ENCODE measurements around the gene OAT. TPM values are rescaled to one million over a fixed set of nuclear protein-coding genes. Genes with fewer than 3 reads are reported as not detected.

Gene OAT
- polyA plus RNA-seq, 1 experiment: 112 TPM

- no peaks in the 10 kb centered on the region for H3K36me3 ChIP-seq (ENCODE audit: control insufficient read depth, insufficient read depth, low read length)
- H3K27me3 ChIP-seq (ENCODE audit: control insufficient read depth, insufficient read depth, low read length): 0 out of 2 replicates have a peak, but pooled peaks cover 1% of the 10 kb centered on the region
- POLR2A ChIA-PET: no interaction called here
- CTCF ChIA-PET: interaction anchor here (0.7 to 15.8 kb wide), 3 partner anchors 86 to 393 kb away, joined by 3 to 316 read pairs (median 11); no protein-coding TSS in a partner anchor
- H3K4me3 ChIP-seq (ENCODE audit: low read depth, low read length): no peak overlapping the region
- TF ChIP-seq, protein P1, sequence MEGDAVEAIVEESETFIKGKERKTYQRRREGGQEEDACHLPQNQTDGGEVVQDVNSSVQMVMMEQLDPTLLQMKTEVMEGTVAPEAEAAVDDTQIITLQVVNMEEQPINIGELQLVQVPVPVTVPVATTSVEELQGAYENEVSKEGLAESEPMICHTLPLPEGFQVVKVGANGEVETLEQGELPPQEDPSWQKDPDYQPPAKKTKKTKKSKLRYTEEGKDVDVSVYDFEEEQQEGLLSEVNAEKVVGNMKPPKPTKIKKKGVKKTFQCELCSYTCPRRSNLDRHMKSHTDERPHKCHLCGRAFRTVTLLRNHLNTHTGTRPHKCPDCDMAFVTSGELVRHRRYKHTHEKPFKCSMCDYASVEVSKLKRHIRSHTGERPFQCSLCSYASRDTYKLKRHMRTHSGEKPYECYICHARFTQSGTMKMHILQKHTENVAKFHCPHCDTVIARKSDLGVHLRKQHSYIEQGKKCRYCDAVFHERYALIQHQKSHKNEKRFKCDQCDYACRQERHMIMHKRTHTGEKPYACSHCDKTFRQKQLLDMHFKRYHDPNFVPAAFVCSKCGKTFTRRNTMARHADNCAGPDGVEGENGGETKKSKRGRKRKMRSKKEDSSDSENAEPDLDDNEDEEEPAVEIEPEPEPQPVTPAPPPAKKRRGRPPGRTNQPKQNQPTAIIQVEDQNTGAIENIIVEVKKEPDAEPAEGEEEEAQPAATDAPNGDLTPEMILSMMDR (IDR thresholded peaks at IDR 0.05; ENCODE audit: insufficient read depth, low read depth, low read length): no peak
- DNase-seq (ENCODE audit: low read depth): no peak
These were observed 31.4 kb downstream of the OAT start for GRCh38 chr10:124387078-124387874.

DNA sequence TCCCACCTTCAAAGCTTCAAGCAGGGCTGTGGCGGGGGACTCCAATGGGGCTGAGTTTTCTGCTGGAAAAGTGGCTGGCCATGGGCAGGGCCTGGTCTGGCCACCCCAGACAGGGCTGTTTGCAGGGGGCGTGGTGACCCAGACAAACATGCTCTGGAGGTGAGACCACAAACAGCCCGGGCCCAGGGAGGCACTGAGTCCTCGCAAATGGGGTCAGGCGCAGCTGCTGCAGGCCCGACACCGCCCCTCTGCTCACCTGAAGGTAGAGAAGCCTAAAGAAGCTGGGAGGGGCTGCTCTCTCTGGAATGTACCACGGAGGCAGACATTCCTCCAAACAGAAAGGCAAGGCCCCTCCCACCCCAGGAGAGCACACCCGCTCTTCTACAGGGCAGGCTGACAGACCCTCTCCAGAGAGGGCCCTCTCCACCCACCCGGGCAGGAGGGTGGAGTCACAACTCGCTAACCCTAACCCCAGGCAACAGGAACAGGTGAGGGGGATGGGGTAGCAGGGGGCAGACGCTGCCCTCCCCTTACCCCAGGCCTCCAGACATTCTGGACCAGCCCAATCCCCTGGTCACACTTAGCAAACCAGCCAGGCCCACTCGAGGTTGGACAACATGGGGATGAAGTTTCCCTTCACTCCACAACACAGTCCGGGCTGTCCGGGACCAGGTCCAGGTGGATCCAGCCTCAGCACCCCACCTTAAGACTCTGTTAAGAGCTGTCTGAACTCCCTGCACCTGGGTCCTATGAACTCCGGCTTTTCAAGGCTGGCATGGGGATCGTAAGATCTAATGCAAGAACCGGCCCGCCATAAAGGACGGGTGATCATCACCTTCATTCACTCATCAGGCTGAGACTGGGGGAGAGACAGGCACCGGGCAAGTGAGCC lies 32.3 kb downstream of the OAT start:
- H3K36me3 ChIP-seq (ENCODE audit: control insufficient read depth, insufficient read depth, low read length): no peaks in the 10 kb centered on the region
- CTCF ChIA-PET: interaction anchor here (0.9 to 1.1 kb wide), 3 partner anchors 8 to 389 kb away, joined by 3 to 4 read pairs (median 4); no protein-coding TSS in a partner anchor
- POLR2A ChIA-PET: no interaction called here
- TF ChIP-seq, protein P1 (IDR thresholded peaks at IDR 0.05; ENCODE audit: insufficient read depth, low read depth, low read length): no peak
- no peak for DNase-seq (ENCODE audit: low read depth)
- 0 out of 2 replicates have a peak, but pooled peaks cover 1% of the 10 kb centered on the region for H3K27me3 ChIP-seq (ENCODE audit: control insufficient read depth, insufficient read depth, low read length)
- H3K4me3 ChIP-seq (ENCODE audit: low read depth, low read length): no peak overlapping the region

GRCh38 chr10:124385627-124386185 lies 33.0 kb downstream of the OAT start:
- CTCF ChIA-PET: interaction anchor here (0.9 to 3.1 kb wide), 4 partner anchors 9 to 391 kb away, joined by 3 to 18 read pairs (median 4); no protein-coding TSS in a partner anchor
- no peaks in the 10 kb centered on the region for H3K36me3 ChIP-seq (ENCODE audit: control insufficient read depth, insufficient read depth, low read length)
- no peak overlapping the region for H3K4me3 ChIP-seq (ENCODE audit: low read depth, low read length)
- POLR2A ChIA-PET: no interaction called here
- no peak for DNase-seq (ENCODE audit: low read depth)
- peaks cover 1% of the 10 kb centered on the region; the same call in 1 of the 2 replicates for H3K27me3 ChIP-seq (ENCODE audit: control insufficient read depth, insufficient read depth, low read length)
- TF ChIP-seq, protein P1 (IDR thresholded peaks at IDR 0.05; ENCODE audit: insufficient read depth, low read depth, low read length): no peak

- H3K36me3 ChIP-seq (ENCODE audit: control insufficient read depth, insufficient read depth, low read length): no peaks in the 10 kb centered on the region
- DNase-seq (ENCODE audit: low read depth): no peak
- peaks cover 4% of the 10 kb centered on the region; the same call in 1 of the 2 replicates for H3K27me3 ChIP-seq (ENCODE audit: control insufficient read depth, insufficient read depth, low read length)
- ChIA-PET POLR2A (no interaction called here), CTCF (interaction anchor here (0.6 to 3.1 kb wide), 4 partner anchors 15 to 390 kb away, joined by 3 to 18 read pairs (median 3); no protein-coding TSS in a partner anchor)
- no peak overlapping the region for H3K4me3 ChIP-seq (ENCODE audit: low read depth, low read length)
- TF ChIP-seq, protein P1 (IDR thresholded peaks at IDR 0.05; ENCODE audit: insufficient read depth, low read depth, low read length): no peak
These were observed 34.0 kb downstream of the OAT start for GRCh38 chr10:124384591-124385190.
